K562 (cell line): ENCODE data around the gene GPR78.

Experiments
- HCFC1 ChIP-seq: IDR thresholded peaks from 2 replicates; pipeline ENCODE4 v1.6.1; 2012; ENCODE audit warnings: low read depth, low read length, improper control_type of control experiment
- ZNF197 ChIP-seq: fragments of 200-800 bp; sonication (Bioruptor generic); IDR thresholded peaks from 2 replicates; pipeline ENCODE4 v1.6.1; 2016; ENCODE audit warnings: low read depth, missing genetic modification characterization, missing compliant biosample characterization

DNA sequence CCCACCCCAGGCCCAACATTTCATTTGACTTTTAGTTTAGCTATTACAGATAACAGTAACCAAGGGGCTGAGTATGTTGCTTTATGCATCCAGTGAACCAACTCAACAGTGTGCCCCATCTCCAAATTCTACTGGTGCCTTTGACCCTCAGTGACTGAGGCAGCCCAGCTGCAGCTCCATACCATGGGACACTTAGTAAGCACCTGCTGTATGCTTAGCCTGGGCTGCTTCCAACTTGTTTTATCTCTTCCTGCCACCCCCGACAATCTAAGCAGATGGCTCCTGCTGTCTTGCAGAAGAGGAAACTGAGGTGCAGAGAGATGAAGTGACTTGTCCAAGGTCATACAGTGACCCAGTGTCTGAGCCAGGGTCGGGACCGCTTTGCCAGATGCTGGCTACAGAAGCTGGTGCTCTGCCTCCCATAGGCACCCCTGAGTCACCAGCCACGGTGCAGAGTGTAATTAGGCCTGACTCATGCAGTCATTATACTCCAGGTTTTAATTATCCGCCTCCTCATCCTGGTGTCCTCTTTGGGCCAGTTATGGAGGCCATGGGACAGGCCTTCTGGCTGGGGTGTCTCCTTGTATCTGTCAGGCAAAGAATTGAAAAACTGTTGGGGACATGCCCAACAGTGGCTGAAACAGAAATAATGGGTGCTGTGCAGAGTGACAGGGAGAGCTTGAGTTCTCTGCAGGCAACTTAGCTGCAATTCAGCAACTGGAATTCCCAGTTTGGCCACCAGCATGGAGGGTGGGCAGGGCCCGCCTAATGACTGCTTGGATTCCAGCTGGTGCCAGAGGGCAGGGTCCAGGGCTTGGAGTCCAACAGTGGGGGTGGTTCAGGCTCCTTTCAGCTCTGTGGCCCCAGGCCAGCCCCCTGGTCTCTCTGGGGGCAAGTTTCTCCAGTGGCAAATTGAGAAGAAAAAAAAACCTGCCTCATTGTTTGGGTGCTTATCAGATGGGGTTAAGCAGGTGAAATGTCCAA lies 8.2 kb upstream of the GPR78 start:
- TF ChIP-seq ZNF197 (CRISPR knock-in tag) (no peak), HCFC1 (no peak)
